Lung (tissue), 12 donors: ENCODE measurements around the gene AWAT2. TPM values are rescaled to one million over a fixed set of nuclear protein-coding genes. Genes with fewer than 3 reads are reported as not detected.

Experiments used
- ATAC-seq: fragments of 200-7000 bp; cut with Tn5 transposase; one replicate; pipeline ENCODE4 v1.9.1; 2020; ENCODE audit warnings: moderate number of reproducible peaks; ENCODE audit not compliant: insufficient read depth, low FRiP score
- DNase-seq, 3 donors: peaks; one replicate each; pipeline ENCODE4 v3.0.0-alpha.2; 2013 to 2017
- H3K27ac ChIP-seq, 2 donors: one replicate each; pipeline ENCODE4 v1.5.1; 2013; ENCODE audit warnings: mild to moderate bottlenecking in 2 of 2, moderate library complexity in 2 of 2, control low read depth in 1 of 2, inconsistent platforms in 1 of 2, low read depth in 1 of 2, low read length in 1 of 2
- H3K27me3 ChIP-seq, 3 donors: one replicate each; pipeline ENCODE4 v1.5.1; 2013; ENCODE audit warnings: low read length in 2 of 3; ENCODE audit not compliant: control insufficient read depth in 3 of 3, insufficient read depth in 3 of 3
- H3K36me3 ChIP-seq, 4 donors: one replicate each; pipeline ENCODE4 v1.5.1; 2013; ENCODE audit warnings: low read length in 4 of 4, mild to moderate bottlenecking in 1 of 4, moderate library complexity in 1 of 4; ENCODE audit not compliant: control insufficient read depth in 4 of 4, insufficient read depth in 4 of 4
- H3K4me1 ChIP-seq, 5 donors: one replicate each; pipeline ENCODE4 v1.5.1; 2013; ENCODE audit warnings: low read length in 5 of 5, mild to moderate bottlenecking in 2 of 5, moderate library complexity in 1 of 5; ENCODE audit not compliant: control insufficient read depth in 5 of 5, insufficient read depth in 5 of 5
- H3K4me3 ChIP-seq: one replicate; pipeline ENCODE4 v1.5.1; 2013; ENCODE audit warnings: mild to moderate bottlenecking, control low read depth, moderate library complexity
- H3K9ac ChIP-seq, 2 donors: one replicate each; pipeline ENCODE4 v1.5.1; 2013; ENCODE audit warnings: low read length in 2 of 2, control low read depth in 1 of 2; ENCODE audit not compliant: insufficient read depth in 1 of 2
- H3K9me3 ChIP-seq, 4 donors: one replicate each; pipeline ENCODE4 v1.5.1; 2013; ENCODE audit warnings: low read length in 3 of 4, mild to moderate bottlenecking in 1 of 4, moderate library complexity in 1 of 4; ENCODE audit not compliant: control insufficient read depth in 4 of 4, insufficient read depth in 3 of 4
- WGBS, 2 donors: extraction: QIAGEN DNeasy Blood & Tissue Kit; methylation state at CpG; one replicate each; pipeline ENCODE4 v1.1.7; 2013; 5-methylcytosine and 5-hydroxymethylcytosine counted together
- polyA plus RNA-seq, 2 donors: library from polyadenylated mRNA; stranded (reverse); fragments of 200-250 nt; gene quantifications; one replicate each; pipeline ENCODE4 v1.2.1, GENCODE V29; 2013
- total RNA-seq, 2 donors: library from RNA; depleted of rRNA in 1 of 2; stranded (reverse); fragments of >200 nt in 1 of 2; gene quantifications; one replicate each; pipeline ENCODE4 v1.2.1, GENCODE V29; 2014 to 2021
- TF ChIP-seq, protein P1 (sequence below): IDR thresholded peaks from 2 replicates; pipeline ENCODE4 v1.5.1; 2012; ENCODE audit warnings: mild to moderate bottlenecking; ENCODE audit errors: control extremely low read depth, extremely low read depth
- donor health status: control.
- donor health status: control.
- donor health status: Bipolar disorder and iron deficiency.
- donor health status: healthy.
- donor health status: DM: yes; HTN: yes; CAD: no.

AWAT2 gene
- total and polyA plus RNA-seq, 4 donors = 0.07 TPM; not detected in 3

DNA sequence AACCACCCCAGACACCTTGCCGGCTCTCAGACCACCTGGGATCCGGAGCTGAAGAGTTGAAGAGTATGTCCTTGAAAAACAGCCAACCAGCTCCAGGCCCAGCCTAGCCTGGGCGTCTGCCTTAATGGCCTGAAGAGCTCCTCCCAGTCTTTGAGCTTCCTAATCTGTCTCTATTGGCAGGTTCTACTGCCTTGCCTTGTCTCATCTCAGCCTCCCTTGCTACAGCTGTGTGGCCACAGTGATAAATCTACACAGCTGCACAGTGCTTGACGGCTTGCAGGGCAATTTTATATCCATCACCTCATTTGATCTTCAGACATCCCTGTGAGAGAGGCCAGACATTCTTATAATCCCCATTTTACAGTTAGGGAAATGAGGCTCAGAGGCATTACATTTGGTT, 19.9 kb downstream of the AWAT2 start:
- no peak overlapping the region for H3K27ac ChIP-seq
- H3K4me1 ChIP-seq = peaks cover 0 to 5% (median 0%) of the 10 kb centered on the region in 5 donors
- H3K36me3 ChIP-seq = no peaks in the 10 kb centered on the region
- DNase-seq (no peak), ATAC-seq (no peak)
- WGBS, 2 donors = 52 to 69% methylated on average over 4 of the region's 4 CpGs
- peaks cover 0 to 2% (median 0%) of the 10 kb centered on the region in 4 donors for H3K9me3 ChIP-seq
- TF ChIP-seq, protein P1, sequence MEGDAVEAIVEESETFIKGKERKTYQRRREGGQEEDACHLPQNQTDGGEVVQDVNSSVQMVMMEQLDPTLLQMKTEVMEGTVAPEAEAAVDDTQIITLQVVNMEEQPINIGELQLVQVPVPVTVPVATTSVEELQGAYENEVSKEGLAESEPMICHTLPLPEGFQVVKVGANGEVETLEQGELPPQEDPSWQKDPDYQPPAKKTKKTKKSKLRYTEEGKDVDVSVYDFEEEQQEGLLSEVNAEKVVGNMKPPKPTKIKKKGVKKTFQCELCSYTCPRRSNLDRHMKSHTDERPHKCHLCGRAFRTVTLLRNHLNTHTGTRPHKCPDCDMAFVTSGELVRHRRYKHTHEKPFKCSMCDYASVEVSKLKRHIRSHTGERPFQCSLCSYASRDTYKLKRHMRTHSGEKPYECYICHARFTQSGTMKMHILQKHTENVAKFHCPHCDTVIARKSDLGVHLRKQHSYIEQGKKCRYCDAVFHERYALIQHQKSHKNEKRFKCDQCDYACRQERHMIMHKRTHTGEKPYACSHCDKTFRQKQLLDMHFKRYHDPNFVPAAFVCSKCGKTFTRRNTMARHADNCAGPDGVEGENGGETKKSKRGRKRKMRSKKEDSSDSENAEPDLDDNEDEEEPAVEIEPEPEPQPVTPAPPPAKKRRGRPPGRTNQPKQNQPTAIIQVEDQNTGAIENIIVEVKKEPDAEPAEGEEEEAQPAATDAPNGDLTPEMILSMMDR = no peak
- no peak overlapping the region for H3K9ac ChIP-seq
- peaks cover 0 to 4% (median 3%) of the 10 kb centered on the region in 3 donors for H3K27me3 ChIP-seq
- H3K4me3 ChIP-seq = no peak overlapping the region

DNA sequence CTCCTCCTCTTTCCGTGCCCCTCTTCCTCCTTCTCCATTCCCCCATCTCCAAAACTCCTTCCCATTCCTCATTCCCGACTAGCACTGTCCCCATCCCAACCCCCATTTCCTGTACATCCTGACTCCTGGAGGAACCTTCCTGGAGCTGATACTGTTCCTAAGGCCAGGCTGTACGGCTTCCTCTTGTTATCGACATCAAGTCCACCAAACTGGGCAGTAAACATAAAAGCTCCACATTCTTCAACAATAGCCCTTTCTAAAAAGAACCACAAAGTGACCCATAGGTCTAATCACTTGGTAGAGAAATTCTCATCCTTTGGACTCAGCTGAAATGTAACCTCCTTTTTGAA, 22.9 kb downstream of the AWAT2 start:
- H3K4me3 ChIP-seq = no peak overlapping the region
- 48 to 58% methylated on average over 4 of the region's 4 CpGs for WGBS, 2 donors
- DNase-seq (no peak), ATAC-seq (no peak)
- H3K4me1 ChIP-seq = peaks cover 0 to 5% (median 0%) of the 10 kb centered on the region in 5 donors
- peaks cover 3 to 4% (median 3%) of the 10 kb centered on the region in 3 donors for H3K27me3 ChIP-seq
- H3K9me3 ChIP-seq = peaks cover 0 to 2% (median 0%) of the 10 kb centered on the region in 4 donors
- TF ChIP-seq, protein P1 = no peak
- H3K27ac ChIP-seq = no peak overlapping the region
- H3K36me3 ChIP-seq = no peaks in the 10 kb centered on the region
- H3K9ac ChIP-seq = no peak overlapping the region

DNA sequence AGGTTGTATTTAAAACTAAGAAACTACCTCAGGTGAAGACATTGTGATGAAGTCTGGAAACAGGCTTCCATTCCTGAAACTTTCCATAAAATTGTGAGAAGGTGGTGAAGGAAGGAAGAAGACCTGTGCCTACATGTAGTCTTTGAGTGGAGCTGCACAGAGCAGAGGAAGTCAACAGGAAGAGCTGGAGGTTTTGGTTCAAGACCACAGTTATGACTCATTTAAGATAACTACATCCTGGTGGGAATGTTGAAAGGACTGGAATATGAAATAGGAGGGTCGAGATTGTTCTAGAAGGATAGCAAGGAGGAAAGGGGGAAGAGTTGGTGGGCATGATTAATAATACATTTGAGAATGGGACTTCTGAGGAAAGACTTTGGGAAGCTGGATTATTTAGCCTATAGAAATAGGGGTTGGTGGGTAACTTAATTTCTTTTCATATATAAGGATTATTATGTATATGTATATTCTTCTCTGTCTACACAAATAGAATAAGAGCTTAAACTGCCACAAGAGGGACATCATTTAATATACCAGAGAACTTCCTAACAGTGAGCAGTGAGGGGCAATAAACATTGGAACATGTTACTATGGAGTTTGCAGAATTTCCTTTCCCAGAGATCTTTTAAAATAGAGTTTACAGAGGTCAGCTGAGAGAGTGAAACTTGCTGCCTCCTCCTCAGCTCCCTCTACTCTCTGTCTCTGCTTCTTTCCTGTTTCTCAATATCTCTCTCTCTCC, 23.5 kb downstream of the AWAT2 start:
- 29 to 35% methylated on average over 1 of the region's 1 CpG for WGBS, 2 donors
- TF ChIP-seq, protein P1 = no peak
- Histone ChIP-seq H3K4me1 (peaks cover 0 to 5% (median 0%) of the 10 kb centered on the region in 5 donors), H3K27ac (no peak overlapping the region), H3K36me3 (no peaks in the 10 kb centered on the region), H3K27me3 (peaks cover 3 to 4% (median 3%) of the 10 kb centered on the region in 3 donors), H3K4me3 (no peak overlapping the region), H3K9me3 (peaks cover 0 to 2% (median 0%) of the 10 kb centered on the region in 4 donors), H3K9ac (no peak overlapping the region)
- DNase-seq (no peak), ATAC-seq (no peak)
